Activated CD8-positive, alpha-beta T cell treated with anti-CD3 and anti-CD28 coated beads for 36 hours (primary cell): ENCODE results near the gene TMC1. TPM values are rescaled to one million over a fixed set of nuclear protein-coding genes. Genes with fewer than 3 reads are reported as not detected.

ENCODE experiments used
- ATAC-seq: fragments of 200-7000 bp; cut with Tn5 transposase; one replicate; pipeline ENCODE4 v1.10.0; 2021; ENCODE audit warnings: mild to moderate bottlenecking, moderate library complexity
- CTCF ChIA-PET: fragments of 350-600 bp; sonication (Branson Sonifier 250); formaldehyde crosslinking; loops from one replicate; lab custom pipeline; 2021; ENCODE audit warnings: antibody characterized with exemption; lab: Charles Lee
- POLR2A ChIA-PET: fragments of 350-600 bp; sonication (Branson Sonifier 250); formaldehyde crosslinking; loops from one replicate; lab custom pipeline; 2021; ENCODE audit warnings: antibody characterized with exemption; lab: Charles Lee
- DNase-seq: peaks from one replicate; pipeline ENCODE4 v3.0.0-alpha.2; 2020
- H3K27ac Mint-ChIP-seq: one replicate; pipeline ENCODE4 v1.8.0; 2021; ENCODE audit warnings: mild to moderate bottlenecking, mixed read lengths
- H3K27me3 Mint-ChIP-seq: one replicate; pipeline ENCODE4 v1.8.0; 2021; ENCODE audit warnings: mixed read lengths
- H3K36me3 Mint-ChIP-seq: one replicate; pipeline ENCODE4 v1.8.0; 2021; ENCODE audit warnings: low read depth, mixed read lengths
- H3K4me1 Mint-ChIP-seq: one replicate; pipeline ENCODE4 v1.8.0; 2021; ENCODE audit warnings: low read depth, mixed read lengths
- H3K4me3 Mint-ChIP-seq: one replicate; pipeline ENCODE4 v1.8.0; 2021; ENCODE audit warnings: mild to moderate bottlenecking, moderate library complexity, mixed read lengths
- H3K9me3 Mint-ChIP-seq: one replicate; pipeline ENCODE4 v1.8.0; 2021; ENCODE audit warnings: mixed read lengths
- CTCF ChIP-seq: fragments of 200-600 bp; IDR thresholded peaks from one replicate; pipeline ENCODE4 v1.8.0; 2022; ENCODE audit warnings: antibody characterized with exemption, mild to moderate bottlenecking
- intact Hi-C: fragments of 100-400 bp; cut with micrococcal nuclease; formaldehyde crosslinking; loops from one replicate; pipeline ENCODE4 v1.10.0; 2022
- total RNA-seq, 2 experiments: library from RNA; stranded (reverse); gene quantifications; one replicate each; pipeline ENCODE4 v1.2.3, GENCODE V29; 2021

The TMC1 gene
- total RNA-seq, 2 experiments from 2014 or later = 0.38 TPM; not detected in 1

DNA sequence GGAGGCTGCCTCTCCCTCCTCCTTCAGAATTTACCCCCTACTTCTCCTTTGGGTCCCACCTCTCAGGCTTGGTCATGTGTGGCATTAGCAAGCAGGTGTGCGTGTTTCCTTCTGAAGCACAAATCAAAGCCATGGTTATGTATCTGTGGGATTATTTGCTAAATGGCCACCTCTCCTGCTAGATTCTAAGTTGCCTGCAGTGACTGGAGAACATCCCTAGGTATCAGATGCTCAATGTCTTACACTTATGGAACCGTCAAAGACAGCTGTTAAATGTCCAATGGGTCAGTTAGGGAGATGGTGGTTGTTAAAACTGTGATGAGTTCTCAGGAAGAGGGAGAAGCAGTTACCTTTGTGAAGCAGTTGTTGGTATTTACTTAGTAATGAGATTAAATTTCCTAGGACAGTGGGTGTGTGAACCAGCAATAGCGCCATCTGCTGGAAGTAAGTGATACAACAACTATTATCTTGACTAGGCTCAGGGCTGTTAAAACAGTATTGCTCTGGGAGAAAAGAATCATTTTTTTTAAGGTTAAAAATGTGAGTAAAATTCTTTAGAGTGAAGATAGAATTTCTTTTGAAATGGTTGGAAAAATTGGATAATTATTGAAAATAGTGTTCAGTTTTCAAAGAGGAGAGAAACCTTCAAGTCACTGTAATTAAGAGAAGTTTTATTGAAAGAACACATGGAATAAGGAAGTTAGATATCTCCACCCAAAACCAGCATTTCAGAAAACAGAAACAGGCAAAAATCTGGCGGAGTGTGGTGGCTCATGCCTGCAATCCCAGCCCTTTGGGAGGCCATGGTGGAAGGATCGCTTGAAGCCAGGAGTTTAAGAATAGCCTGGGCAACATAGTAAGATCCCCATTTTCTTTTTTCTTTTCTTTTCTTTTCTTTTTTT, 71.3 kb downstream of the TMC1 start:
- DNase-seq = peak; percentile 40

DNA sequence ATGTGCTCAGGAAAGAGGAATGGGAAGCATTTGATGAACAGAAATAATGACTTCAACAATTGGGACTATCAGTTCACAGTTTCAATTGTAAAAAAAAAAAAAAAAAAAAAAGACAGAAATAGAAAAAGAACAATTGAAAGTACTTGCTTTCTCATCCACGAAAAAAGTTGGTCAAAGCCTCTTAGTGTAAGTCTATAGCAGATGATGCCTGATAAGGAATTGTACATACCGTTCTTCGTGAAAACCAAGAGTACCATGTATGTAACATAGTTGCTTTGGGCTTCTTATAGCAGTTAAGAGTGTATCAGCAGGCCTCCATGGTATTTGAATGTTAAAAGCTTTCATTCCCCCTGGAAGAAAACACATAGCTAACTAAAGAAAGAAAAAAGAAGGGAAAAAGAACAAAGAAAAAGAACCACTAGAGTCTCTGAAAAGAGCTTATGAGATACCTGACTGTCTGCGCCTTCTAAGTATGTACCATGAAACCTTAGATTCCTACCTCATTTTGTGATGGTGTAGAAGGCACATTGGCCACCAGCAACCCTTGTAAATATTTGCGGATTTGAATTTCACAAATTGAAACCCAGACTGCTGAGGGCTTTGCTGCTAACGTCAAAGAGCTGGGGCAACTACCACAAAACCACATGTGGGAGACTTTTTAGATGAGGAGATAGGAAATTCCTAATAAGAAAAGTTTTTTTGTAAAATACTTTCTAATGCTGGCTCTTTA, 75.2 kb downstream of the TMC1 start:
- H3K9me3 Mint-ChIP-seq = no peaks in the 10 kb centered on the region
- H3K4me3 Mint-ChIP-seq = no peak overlapping the region

More for the DNA sequence above, 71.3 kb downstream of the TMC1 start:
- ChIA-PET POLR2A (interaction anchor here (5.9 kb wide), 1 partner anchor 228 kb away, joined by 19 read pairs; the partner anchor contains the start of gene ZFAND5), CTCF (interaction anchor here (0.7 to 4.1 kb wide), 27 partner anchors 8 to 321 kb away, joined by 3 to 73 read pairs (median 4); partner anchors contain the start of gene ZFAND5)
- H3K9me3 Mint-ChIP-seq = no peaks in the 10 kb centered on the region
- no peaks in the 10 kb centered on the region for H3K27me3 Mint-ChIP-seq
- peak overlapping the region; percentile 44 for H3K27ac Mint-ChIP-seq
- ATAC-seq = peak; percentile 62
- intact Hi-C loops = loop anchor here (2.0 to 10.0 kb wide), 5 partner anchors 65 to 558 kb away; no protein-coding TSS in a partner anchor
- peaks cover 30% of the 10 kb centered on the region for H3K4me1 Mint-ChIP-seq
- peak; percentile 92 for TF ChIP-seq CTCF
- no peaks in the 10 kb centered on the region for H3K36me3 Mint-ChIP-seq
- H3K4me3 Mint-ChIP-seq = no peak overlapping the region

DNA sequence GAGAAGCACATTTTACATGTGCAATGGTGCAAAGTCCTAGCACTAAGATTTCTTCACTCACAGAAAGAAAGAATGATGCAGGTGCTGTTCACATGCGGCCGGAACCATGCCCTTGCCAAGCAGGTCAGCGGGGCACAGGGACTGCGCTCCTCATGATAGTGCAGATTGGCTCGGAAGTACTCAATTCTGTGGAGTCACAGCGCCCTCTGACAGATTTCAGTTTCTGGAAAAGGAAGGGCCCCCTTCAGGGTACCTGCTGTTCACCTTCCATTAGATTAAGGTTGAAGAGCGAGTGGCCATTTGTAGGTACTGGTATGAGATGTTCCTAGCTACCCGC, 75.7 kb downstream of the TMC1 start:
- H3K9me3 Mint-ChIP-seq = no peaks in the 10 kb centered on the region
- POLR2A ChIA-PET = no interaction called here

More for the DNA sequence above, 75.2 kb downstream of the TMC1 start:
- intact Hi-C loops = loop anchor here (10.0 kb wide), 1 partner anchor 562 kb away; no protein-coding TSS in a partner anchor
- Mint-ChIP-seq H3K27ac (peak overlapping the region; percentile 32), H3K27me3 (peaks cover 2% of the 10 kb centered on the region), H3K4me1 (peaks cover 8% of the 10 kb centered on the region), H3K36me3 (no peaks in the 10 kb centered on the region)
- no peak for TF ChIP-seq CTCF
- CTCF ChIA-PET = interaction anchor here (1.0 to 2.5 kb wide), 3 partner anchors 206 to 324 kb away, joined by 3 to 9 read pairs (median 4); no protein-coding TSS in a partner anchor
- POLR2A ChIA-PET = no interaction called here
- peak; percentile 10 for DNase-seq
- no peak for ATAC-seq

DNA sequence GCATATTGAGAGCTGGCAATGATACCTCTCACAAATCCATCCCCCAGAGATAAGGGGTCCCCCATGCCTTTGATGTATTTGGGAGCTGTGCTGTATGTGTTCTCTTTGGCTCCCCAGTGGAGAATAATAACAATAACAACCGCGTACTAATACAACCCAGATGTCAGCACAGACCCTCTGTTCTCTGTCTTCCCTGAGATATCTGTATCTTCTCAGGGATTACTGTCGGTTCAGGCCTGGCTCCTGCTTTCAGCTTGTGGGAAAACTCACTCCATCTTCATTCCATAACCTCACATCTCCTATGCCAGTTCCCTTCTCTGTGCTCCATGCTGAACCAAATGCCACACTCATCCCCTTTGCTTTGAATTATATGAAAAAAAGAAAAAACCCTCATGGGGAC, 76.2 kb downstream of the TMC1 start:
- POLR2A ChIA-PET = no interaction called here
- peaks cover 6% of the 10 kb centered on the region for H3K4me1 Mint-ChIP-seq
- H3K36me3 Mint-ChIP-seq = no peaks in the 10 kb centered on the region
- no peak for TF ChIP-seq CTCF
- DNase-seq = no peak
- no peak overlapping the region for H3K4me3 Mint-ChIP-seq
- intact Hi-C loops = loop anchor here (10.0 kb wide), 1 partner anchor 563 kb away; no protein-coding TSS in a partner anchor
- CTCF ChIA-PET = interaction anchor here (1.0 to 2.5 kb wide), 4 partner anchors 317 to 558 kb away, joined by 4 to 9 read pairs (median 4); no protein-coding TSS in a partner anchor
- peaks cover 2% of the 10 kb centered on the region for H3K27me3 Mint-ChIP-seq
- no peaks in the 10 kb centered on the region for H3K9me3 Mint-ChIP-seq
- no peak for ATAC-seq
- no peak overlapping the region for H3K27ac Mint-ChIP-seq

More for the DNA sequence above, 75.7 kb downstream of the TMC1 start:
- Mint-ChIP-seq H3K27ac (no peak overlapping the region), H3K36me3 (no peaks in the 10 kb centered on the region), H3K4me1 (peaks cover 8% of the 10 kb centered on the region), H3K4me3 (no peak overlapping the region), H3K27me3 (peaks cover 2% of the 10 kb centered on the region)
- CTCF ChIA-PET = interaction anchor here (1.0 to 2.5 kb wide), 5 partner anchors 206 to 558 kb away, joined by 3 to 9 read pairs (median 4); no protein-coding TSS in a partner anchor
- DNase-seq (no peak), ATAC-seq (no peak)
- intact Hi-C loops = loop anchor here (10.0 kb wide), 1 partner anchor 562 kb away; no protein-coding TSS in a partner anchor
- no peak for TF ChIP-seq CTCF
